ENCODE measurements around the gene FYN.

DNA sequence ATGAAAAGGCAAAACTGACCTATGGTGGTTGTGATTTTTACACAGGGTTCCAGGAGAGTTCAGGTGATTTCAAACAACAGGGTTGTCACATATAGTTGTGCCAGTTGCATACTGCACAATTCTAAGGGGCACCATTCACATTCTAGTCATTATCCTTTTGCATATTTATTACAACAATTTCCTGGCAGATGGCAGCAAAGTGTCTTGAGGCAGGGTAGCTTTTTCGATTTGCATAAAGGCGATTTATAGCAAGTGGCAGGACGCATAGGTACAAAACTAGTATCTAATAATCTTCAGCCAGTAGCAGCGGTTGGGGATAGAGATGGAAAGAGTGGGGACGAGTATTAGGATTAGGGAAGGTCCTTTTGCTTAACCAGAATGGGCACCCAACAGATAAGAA, 221.1 kb downstream of the FYN start:
- TF ChIP-seq, protein P1, sequence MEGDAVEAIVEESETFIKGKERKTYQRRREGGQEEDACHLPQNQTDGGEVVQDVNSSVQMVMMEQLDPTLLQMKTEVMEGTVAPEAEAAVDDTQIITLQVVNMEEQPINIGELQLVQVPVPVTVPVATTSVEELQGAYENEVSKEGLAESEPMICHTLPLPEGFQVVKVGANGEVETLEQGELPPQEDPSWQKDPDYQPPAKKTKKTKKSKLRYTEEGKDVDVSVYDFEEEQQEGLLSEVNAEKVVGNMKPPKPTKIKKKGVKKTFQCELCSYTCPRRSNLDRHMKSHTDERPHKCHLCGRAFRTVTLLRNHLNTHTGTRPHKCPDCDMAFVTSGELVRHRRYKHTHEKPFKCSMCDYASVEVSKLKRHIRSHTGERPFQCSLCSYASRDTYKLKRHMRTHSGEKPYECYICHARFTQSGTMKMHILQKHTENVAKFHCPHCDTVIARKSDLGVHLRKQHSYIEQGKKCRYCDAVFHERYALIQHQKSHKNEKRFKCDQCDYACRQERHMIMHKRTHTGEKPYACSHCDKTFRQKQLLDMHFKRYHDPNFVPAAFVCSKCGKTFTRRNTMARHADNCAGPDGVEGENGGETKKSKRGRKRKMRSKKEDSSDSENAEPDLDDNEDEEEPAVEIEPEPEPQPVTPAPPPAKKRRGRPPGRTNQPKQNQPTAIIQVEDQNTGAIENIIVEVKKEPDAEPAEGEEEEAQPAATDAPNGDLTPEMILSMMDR (IDR thresholded peaks at IDR 0.05; ENCODE audit: low read depth, low read length, poor library complexity, severe bottlenecking): no peak
- no peak for TF ChIP-seq EZH2phosphoT487 (IDR thresholded peaks at IDR 0.05; ENCODE audit: borderline replicate concordance, low read length)

Data from DOHH2 (cell line).